HG03039 (cell line): ENCODE results near the gene RBBP4.
"Not testable (repeated sequence)": the region's sequence is repeated elsewhere in the genome, so short reads cannot be mapped to it uniquely, and the experiment has no call there.

Experiments
- ATAC-seq: cut with Tn5 transposase; IDR thresholded peaks from one replicate; pipeline ENCODE4 v1.9.1; 2021; ENCODE audit warnings: mild to moderate bottlenecking, moderate library complexity; ENCODE audit not compliant: unreplicated experiment

Gene RBBP4

GRCh38 chr1:32685498-32685897 is 34.5 kb downstream of the RBBP4 start:
- ATAC-seq, result no peak

- no peak for ATAC-seq
Observed at GRCh38 chr1:32686387-32686786, 35.4 kb downstream of the RBBP4 start.

GRCh38 chr1:32693455-32694174 is 42.6 kb downstream of the RBBP4 start:
- ATAC-seq, result no peak

- ATAC-seq, result no peak
Observed at GRCh38 chr1:32695098-32695904, 44.3 kb downstream of the RBBP4 start.

GRCh38 chr1:32696041-32696440 is 45.0 kb downstream of the RBBP4 start:
- ATAC-seq, result no peak

GRCh38 chr1:32696996-32697395 is 46.0 kb downstream of the RBBP4 start:
- not testable (repeated sequence) for ATAC-seq

GRCh38 chr1:32701421-32701911 is 50.5 kb downstream of the RBBP4 start:
- ATAC-seq, result no peak

- no peak for ATAC-seq
Observed at GRCh38 chr1:32701951-32702598, 51.1 kb downstream of the RBBP4 start.

GRCh38 chr1:32702599-32703478 is 51.8 kb downstream of the RBBP4 start, which contains the start of gene SYNC:
SYNC (minus strand) TSS chr1:32702770; CDS start chr1:32702660, 110 bp downstream.
- ATAC-seq, result no peak

- ATAC-seq, result no peak
Observed at GRCh38 chr1:32703479-32704291, 52.7 kb downstream of the RBBP4 start.

GRCh38 chr1:32705516-32705915 is 54.5 kb downstream of the RBBP4 start:
- ATAC-seq, result no peak

- no peak for ATAC-seq
Observed at GRCh38 chr1:32706491-32706890, 55.5 kb downstream of the RBBP4 start.

GRCh38 chr1:32709075-32709474 is 58.1 kb downstream of the RBBP4 start:
- no peak for ATAC-seq

- ATAC-seq, result no peak
Observed at GRCh38 chr1:32709476-32709875, 58.5 kb downstream of the RBBP4 start.

GRCh38 chr1:32711221-32711620 is 60.2 kb downstream of the RBBP4 start:
- ATAC-seq, result not testable (repeated sequence)

GRCh38 chr1:32713081-32713480 is 62.1 kb downstream of the RBBP4 start:
- ATAC-seq, result no peak

GRCh38 chr1:32714277-32714676 is 63.3 kb downstream of the RBBP4 start:
- ATAC-seq, result no peak

GRCh38 chr1:32715901-32716311 is 64.9 kb downstream of the RBBP4 start:
- ATAC-seq, result no peak

- ATAC-seq, result no peak
Observed at GRCh38 chr1:32716312-32717148, 65.5 kb downstream of the RBBP4 start.
